Esophagus squamous epithelium (tissue), 4 donors: Measurements from ENCODE around the gene SPATA18.
"Not testable (repeated sequence)": the region's sequence is repeated elsewhere in the genome, so short reads cannot be mapped to it uniquely, and the experiment has no call there.

Source experiments
- POLR2A ChIP-seq, 4 donors: fragments of 450-650 bp; IDR thresholded peaks; one replicate each; pipeline ENCODE4 v1.6.1; 2017; ENCODE audit warnings: antibody characterized with exemption in 4 of 4, mild to moderate bottlenecking in 4 of 4, moderate library complexity in 3 of 4
- TF ChIP-seq, protein P1 (sequence below), 6 experiments: fragments of 450-650 bp in 4 of 6; fragments of 200-600 bp in 2 of 6; sonication (generic) in 2 of 6; IDR thresholded peaks; one replicate each; pipeline ENCODE4 v1.5.1; 2016 to 2019; ENCODE audit warnings: antibody characterized with exemption in 6 of 6, mild to moderate bottlenecking in 4 of 6, moderate library complexity in 4 of 6

DNA sequence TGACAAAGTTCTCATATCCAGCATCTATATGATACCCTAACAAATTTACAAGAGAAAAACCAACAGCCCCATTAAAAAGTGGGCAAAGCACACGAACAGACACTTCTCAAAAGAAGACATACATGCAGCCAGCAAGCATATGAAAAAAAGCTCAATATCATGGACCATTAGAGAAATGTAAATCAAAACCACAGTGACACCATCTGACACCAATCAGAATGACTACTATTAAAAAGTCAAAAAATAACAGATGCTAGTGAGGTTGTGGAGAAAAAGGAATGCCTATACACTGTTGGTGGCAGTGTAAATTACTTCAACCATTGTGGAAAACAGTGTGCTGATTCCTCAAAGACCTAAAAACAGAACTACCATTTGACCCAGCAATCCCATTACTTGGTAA lies 86.0 kb downstream of the SPATA18 start:
- TF ChIP-seq, protein P1, sequence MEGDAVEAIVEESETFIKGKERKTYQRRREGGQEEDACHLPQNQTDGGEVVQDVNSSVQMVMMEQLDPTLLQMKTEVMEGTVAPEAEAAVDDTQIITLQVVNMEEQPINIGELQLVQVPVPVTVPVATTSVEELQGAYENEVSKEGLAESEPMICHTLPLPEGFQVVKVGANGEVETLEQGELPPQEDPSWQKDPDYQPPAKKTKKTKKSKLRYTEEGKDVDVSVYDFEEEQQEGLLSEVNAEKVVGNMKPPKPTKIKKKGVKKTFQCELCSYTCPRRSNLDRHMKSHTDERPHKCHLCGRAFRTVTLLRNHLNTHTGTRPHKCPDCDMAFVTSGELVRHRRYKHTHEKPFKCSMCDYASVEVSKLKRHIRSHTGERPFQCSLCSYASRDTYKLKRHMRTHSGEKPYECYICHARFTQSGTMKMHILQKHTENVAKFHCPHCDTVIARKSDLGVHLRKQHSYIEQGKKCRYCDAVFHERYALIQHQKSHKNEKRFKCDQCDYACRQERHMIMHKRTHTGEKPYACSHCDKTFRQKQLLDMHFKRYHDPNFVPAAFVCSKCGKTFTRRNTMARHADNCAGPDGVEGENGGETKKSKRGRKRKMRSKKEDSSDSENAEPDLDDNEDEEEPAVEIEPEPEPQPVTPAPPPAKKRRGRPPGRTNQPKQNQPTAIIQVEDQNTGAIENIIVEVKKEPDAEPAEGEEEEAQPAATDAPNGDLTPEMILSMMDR (IDR thresholded peaks at IDR 0.05) = peak in 1 of 6 experiments; percentile 11
- not testable (repeated sequence) for TF ChIP-seq POLR2A (IDR thresholded peaks at IDR 0.05)
